ENCODE data around the gene SDHAF2.

DNA sequence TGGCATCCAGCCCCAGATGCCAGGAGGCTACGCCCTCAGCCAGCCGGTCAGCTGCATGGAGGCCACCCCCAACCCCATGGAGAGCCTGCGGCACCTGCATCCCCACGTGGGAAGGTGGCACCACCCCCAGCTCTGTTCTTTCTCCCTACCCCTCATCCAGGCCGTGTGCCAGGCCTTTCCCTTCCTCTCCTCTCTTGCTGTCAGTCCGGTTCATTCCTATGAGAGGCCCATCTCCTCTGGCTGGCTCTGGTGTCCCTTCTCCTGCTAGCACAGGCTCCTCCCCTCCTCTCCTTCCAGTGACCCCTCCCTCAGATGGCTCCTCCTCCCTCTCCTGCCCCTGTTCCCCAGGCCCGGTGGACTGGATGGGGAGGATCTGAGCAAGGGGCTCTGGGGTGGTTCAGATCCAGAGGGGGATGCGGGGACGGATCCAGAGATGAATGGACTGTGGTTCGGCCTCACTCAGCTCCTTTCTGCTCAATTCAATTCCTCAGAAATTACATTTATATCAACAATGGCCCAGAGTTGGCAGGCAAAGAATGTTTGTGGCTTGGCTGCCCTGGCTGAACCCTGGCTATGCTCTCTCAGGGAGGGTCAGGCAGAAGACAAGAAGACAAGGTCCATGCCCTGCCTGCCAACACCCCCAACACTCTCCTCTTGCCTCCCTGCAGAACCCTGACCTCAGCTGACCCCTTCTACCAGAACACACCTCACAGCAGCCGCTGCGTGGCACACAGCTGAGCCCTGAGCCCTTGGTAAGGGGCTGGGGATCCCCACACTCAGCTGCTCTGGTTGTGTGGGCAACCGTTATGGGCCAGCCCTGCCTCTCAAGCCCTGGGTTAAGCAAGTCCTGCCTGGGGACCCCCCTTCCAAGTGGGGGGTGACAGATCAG lies 60.2 kb downstream of the SDHAF2 start:
- TF ChIP-seq, protein P1, sequence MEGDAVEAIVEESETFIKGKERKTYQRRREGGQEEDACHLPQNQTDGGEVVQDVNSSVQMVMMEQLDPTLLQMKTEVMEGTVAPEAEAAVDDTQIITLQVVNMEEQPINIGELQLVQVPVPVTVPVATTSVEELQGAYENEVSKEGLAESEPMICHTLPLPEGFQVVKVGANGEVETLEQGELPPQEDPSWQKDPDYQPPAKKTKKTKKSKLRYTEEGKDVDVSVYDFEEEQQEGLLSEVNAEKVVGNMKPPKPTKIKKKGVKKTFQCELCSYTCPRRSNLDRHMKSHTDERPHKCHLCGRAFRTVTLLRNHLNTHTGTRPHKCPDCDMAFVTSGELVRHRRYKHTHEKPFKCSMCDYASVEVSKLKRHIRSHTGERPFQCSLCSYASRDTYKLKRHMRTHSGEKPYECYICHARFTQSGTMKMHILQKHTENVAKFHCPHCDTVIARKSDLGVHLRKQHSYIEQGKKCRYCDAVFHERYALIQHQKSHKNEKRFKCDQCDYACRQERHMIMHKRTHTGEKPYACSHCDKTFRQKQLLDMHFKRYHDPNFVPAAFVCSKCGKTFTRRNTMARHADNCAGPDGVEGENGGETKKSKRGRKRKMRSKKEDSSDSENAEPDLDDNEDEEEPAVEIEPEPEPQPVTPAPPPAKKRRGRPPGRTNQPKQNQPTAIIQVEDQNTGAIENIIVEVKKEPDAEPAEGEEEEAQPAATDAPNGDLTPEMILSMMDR (IDR thresholded peaks at IDR 0.05; ENCODE audit: low read length), result no peak
- no peak for TF ChIP-seq EZH2 (IDR thresholded peaks at IDR 0.05; ENCODE audit: borderline replicate concordance, low read length)
